Stimulated activated naive B cell treated with anti-CD40 and anti-IgM and Interleukin-4, amounts not matched to agents 10 μg/mL and 1 μg/mL and 100 μg/mL, for 72 hours (primary cell): Measurements from ENCODE around the gene FEM1C.
A peak's percentile ranks its signal among the peaks of the same experiment; 100 is the strongest.

ENCODE experiments used
- ATAC-seq, 2 donors: fragments of 150-1000 bp; cut with Tn5 transposase; replicated peaks; 2 replicates each; pipeline ENCODE4 v1.10.0; 2021; ENCODE audit warnings: moderate library complexity in 1 of 2
- DNase-seq: peaks from one replicate; pipeline ENCODE4 v3.0.0; 2021
- H3K27ac Mint-ChIP-seq: one replicate; pipeline ENCODE4 v1.8.0; 2022; ENCODE audit warnings: mild to moderate bottlenecking, mixed read lengths
- H3K27me3 Mint-ChIP-seq, 2 donors: one replicate each; pipeline ENCODE4 v1.8.0; 2022; ENCODE audit warnings: mixed read lengths in 2 of 2
- H3K36me3 Mint-ChIP-seq, 2 donors: one replicate each; pipeline ENCODE4 v1.8.0; 2022; ENCODE audit warnings: mixed read lengths in 2 of 2, mild to moderate bottlenecking in 1 of 2
- H3K4me1 Mint-ChIP-seq, 2 donors: one replicate each; pipeline ENCODE4 v1.8.0; 2022; ENCODE audit warnings: mixed read lengths in 2 of 2, mild to moderate bottlenecking in 1 of 2
- H3K4me3 Mint-ChIP-seq, 2 donors: one replicate each; pipeline ENCODE4 v1.8.0; 2022; ENCODE audit warnings: mild to moderate bottlenecking in 2 of 2, mixed read lengths in 2 of 2, moderate library complexity in 1 of 2
- H3K9me3 Mint-ChIP-seq, 2 donors: one replicate each; pipeline ENCODE4 v1.8.0; 2022; ENCODE audit warnings: mixed read lengths in 2 of 2, mild to moderate bottlenecking in 1 of 2

Gene FEM1C

GRCh38 chr5:115575167-115576070 is 30.8 kb upstream of the FEM1C start:
- Mint-ChIP-seq H3K9me3 (peaks cover 4 to 5% of the 10 kb centered on the region in 2 donors), H3K4me1 (peaks cover 37 to 68% of the 10 kb centered on the region in 2 donors), H3K36me3 (peaks cover 8 to 18% of the 10 kb centered on the region in 2 donors), H3K4me3 (no peak overlapping the region), H3K27me3 (no peaks in the 10 kb centered on the region), H3K27ac (peak overlapping the region; percentile 59)
- DNase-seq (no peak), ATAC-seq (no peak)

GRCh38 chr5:115573133-115573532 is 28.6 kb upstream of the FEM1C start:
- peaks cover 29 to 46% of the 10 kb centered on the region in 2 donors for H3K4me1 Mint-ChIP-seq
- H3K27me3 Mint-ChIP-seq, result no peaks in the 10 kb centered on the region
- ATAC-seq (no peak), DNase-seq (no peak)
- no peak overlapping the region for H3K4me3 Mint-ChIP-seq
- H3K27ac Mint-ChIP-seq, result no peak overlapping the region
- H3K36me3 Mint-ChIP-seq, result peaks cover 8 to 17% of the 10 kb centered on the region in 2 donors
- H3K9me3 Mint-ChIP-seq, result peaks cover 4 to 5% of the 10 kb centered on the region in 2 donors

- Mint-ChIP-seq H3K4me1 (peaks cover 23 to 32% of the 10 kb centered on the region in 2 donors), H3K9me3 (no peaks in the 10 kb centered on the region), H3K4me3 (no peak overlapping the region), H3K36me3 (peaks cover 0 to 5% of the 10 kb centered on the region in 2 donors), H3K27me3 (no peaks in the 10 kb centered on the region), H3K27ac (no peak overlapping the region)
- ATAC-seq, result no peak
- no peak for DNase-seq
Measured at GRCh38 chr5:115571441-115571878, 26.9 kb upstream of the FEM1C start.

DNA sequence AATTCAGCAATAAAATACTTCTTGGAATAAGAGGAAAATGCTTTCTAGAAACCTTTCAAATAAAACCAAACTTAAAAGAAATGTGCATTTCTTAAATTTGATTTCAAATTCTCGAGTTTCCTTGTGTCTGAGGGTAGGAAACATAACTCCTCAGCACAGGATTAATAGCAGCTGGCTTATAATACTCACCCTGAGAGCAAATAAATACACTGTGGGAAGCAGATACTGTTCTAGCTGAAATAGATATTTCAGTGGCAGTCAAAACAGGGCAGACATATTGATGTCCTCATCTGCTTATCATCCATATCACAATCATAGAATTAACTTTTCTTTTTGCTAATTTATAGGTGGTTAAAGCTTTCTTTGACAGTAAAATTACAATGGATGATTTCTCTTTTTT is 24.1 kb upstream of the FEM1C start:
- Mint-ChIP-seq H3K9me3 (peaks cover 0 to 3% of the 10 kb centered on the region in 2 donors), H3K27me3 (peaks cover 4 to 13% of the 10 kb centered on the region in 2 donors), H3K4me1 (peaks cover 10 to 15% of the 10 kb centered on the region in 2 donors), H3K4me3 (no peak overlapping the region), H3K27ac (no peak overlapping the region), H3K36me3 (no peaks in the 10 kb centered on the region)
- ATAC-seq (no peak), DNase-seq (no peak)

DNA sequence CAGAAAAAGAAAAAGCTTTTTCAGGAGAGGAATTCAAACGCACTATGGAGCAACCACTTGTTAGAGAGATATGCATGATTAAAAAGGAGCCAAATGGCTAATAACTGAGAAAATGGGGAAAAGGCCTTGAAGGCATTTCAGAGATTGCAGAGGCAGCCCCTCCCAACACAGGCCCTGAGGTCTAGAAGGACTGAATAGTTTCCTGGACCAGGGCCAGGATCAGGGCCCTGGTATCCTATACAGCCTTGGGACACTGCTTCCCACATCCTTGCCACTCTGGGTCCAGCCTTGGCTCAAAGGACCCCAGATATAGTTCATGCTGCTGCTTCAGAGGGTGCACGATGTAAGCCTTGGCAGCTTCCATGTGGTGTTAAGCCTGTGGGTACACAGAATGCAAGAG is 20.7 kb upstream of the FEM1C start:
- DNase-seq (no peak), ATAC-seq (no peak)
- no peak overlapping the region for H3K4me3 Mint-ChIP-seq
- H3K4me1 Mint-ChIP-seq, result no peaks in the 10 kb centered on the region
- H3K27ac Mint-ChIP-seq, result no peak overlapping the region
- H3K27me3 Mint-ChIP-seq, result peaks cover 5 to 18% of the 10 kb centered on the region in 2 donors
- H3K9me3 Mint-ChIP-seq, result peaks cover 7 to 8% of the 10 kb centered on the region in 2 donors
- no peaks in the 10 kb centered on the region for H3K36me3 Mint-ChIP-seq

GRCh38 chr5:115561176-115561575 is 16.6 kb upstream of the FEM1C start:
- Mint-ChIP-seq H3K4me3 (no peak overlapping the region), H3K27me3 (peaks cover 8 to 18% of the 10 kb centered on the region in 2 donors), H3K4me1 (peaks cover 0 to 3% of the 10 kb centered on the region in 2 donors), H3K9me3 (peaks cover 7 to 8% of the 10 kb centered on the region in 2 donors), H3K36me3 (no peaks in the 10 kb centered on the region), H3K27ac (no peak overlapping the region)
- no peak for ATAC-seq
- no peak for DNase-seq

GRCh38 chr5:115559524-115559923 is 14.9 kb upstream of the FEM1C start:
- DNase-seq, result no peak
- H3K27me3 Mint-ChIP-seq, result peaks cover 5 to 8% of the 10 kb centered on the region in 2 donors
- ATAC-seq, result no peak

GRCh38 chr5:115558388-115558956 is 13.9 kb upstream of the FEM1C start:
- Mint-ChIP-seq H3K4me3 (no peak overlapping the region), H3K36me3 (no peaks in the 10 kb centered on the region), H3K27ac (no peak overlapping the region), H3K4me1 (peaks cover 0 to 3% of the 10 kb centered on the region in 2 donors), H3K9me3 (peaks cover 5 to 7% of the 10 kb centered on the region in 2 donors), H3K27me3 (peaks cover 3 to 5% of the 10 kb centered on the region in 2 donors)
- DNase-seq, result no peak
- no peak for ATAC-seq

More at GRCh38 chr5:115559524-115559923, 14.9 kb upstream of the FEM1C start:
- Mint-ChIP-seq H3K9me3 (peaks cover 5 to 7% of the 10 kb centered on the region in 2 donors), H3K4me3 (no peak overlapping the region), H3K27ac (no peak overlapping the region), H3K4me1 (peaks cover 0 to 3% of the 10 kb centered on the region in 2 donors), H3K36me3 (no peaks in the 10 kb centered on the region)

DNA sequence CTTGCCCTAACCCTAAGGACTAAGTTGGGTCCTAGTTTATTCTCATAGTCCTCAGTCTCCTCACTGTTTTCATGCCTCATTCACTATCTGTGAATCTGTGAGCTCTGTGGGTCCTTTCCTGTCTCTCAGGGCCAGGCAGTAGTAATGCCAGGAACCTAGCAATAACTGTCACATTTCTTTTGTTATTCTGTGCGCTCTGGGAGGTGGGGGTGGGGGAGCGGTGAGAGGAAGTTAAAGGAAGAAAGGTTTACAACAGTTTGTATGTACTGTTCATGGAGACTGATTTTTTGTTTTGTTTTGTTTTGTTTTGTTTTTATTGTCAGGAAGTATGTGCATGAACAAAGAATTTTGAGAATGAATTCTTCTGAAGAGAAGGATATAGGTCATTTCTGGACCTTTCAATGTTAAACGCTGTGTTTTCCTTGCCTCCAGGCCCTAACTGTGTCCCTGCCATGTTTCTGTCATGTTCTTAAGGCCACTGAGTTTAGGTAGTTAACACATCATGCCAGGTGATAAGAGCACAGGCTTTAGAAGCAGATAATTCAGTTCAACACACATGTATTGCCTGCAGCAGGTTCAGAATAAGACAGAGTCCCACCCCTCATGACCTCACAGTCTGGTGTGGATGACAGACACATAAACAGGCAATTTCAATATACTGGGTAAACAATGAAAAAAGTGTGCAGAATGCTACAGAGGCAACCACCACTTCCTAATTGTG is 13.3 kb upstream of the FEM1C start:
- Mint-ChIP-seq H3K36me3 (no peaks in the 10 kb centered on the region), H3K27me3 (peaks cover 3 to 5% of the 10 kb centered on the region in 2 donors), H3K9me3 (peaks cover 5 to 7% of the 10 kb centered on the region in 2 donors), H3K27ac (no peak overlapping the region), H3K4me1 (peaks cover 0 to 3% of the 10 kb centered on the region in 2 donors), H3K4me3 (no peak overlapping the region)
- ATAC-seq (no peak), DNase-seq (no peak)

- Mint-ChIP-seq H3K9me3 (peaks cover 3 to 7% of the 10 kb centered on the region in 2 donors), H3K27ac (no peak overlapping the region), H3K27me3 (peaks cover 17% of the 10 kb centered on the region in 2 donors), H3K4me3 (no peak overlapping the region), H3K4me1 (peaks cover 0 to 9% of the 10 kb centered on the region in 2 donors), H3K36me3 (no peaks in the 10 kb centered on the region)
- DNase-seq, result no peak
- ATAC-seq, result no peak
Measured at GRCh38 chr5:115556276-115556675, 11.7 kb upstream of the FEM1C start.

DNA sequence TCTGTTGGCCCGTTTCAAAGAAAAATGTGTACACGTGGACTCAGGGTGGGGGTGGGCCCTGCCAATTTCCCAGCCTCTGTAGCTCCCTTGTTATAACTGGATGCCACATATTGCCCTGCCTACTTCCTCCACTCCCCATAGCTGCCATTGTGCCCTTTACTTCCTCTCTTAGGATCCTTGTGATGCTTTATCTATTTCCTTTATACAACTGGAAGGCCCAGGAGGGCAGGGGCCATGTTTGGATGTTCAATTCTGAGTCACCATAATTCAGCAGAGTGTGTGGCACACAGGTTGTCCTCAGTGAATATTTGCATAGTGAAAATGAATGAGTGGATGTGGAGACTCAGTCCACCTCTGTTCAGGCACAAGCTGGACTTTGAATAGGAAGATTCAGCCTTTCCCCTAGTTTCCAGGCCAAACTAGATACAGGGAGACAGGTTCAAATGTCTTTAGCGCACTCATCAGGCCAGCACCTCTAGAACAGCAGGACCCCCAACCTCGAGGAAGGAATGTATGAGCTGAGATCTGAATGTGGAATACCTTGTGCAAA is 10.6 kb upstream of the FEM1C start:
- H3K27ac Mint-ChIP-seq, result no peak overlapping the region
- no peak overlapping the region for H3K4me3 Mint-ChIP-seq
- H3K36me3 Mint-ChIP-seq, result no peaks in the 10 kb centered on the region
- ATAC-seq (no peak), DNase-seq (no peak)
- H3K27me3 Mint-ChIP-seq, result peaks cover 16 to 19% of the 10 kb centered on the region in 2 donors
- peaks cover 0 to 9% of the 10 kb centered on the region in 2 donors for H3K4me1 Mint-ChIP-seq
- H3K9me3 Mint-ChIP-seq, result peaks cover 0 to 3% of the 10 kb centered on the region in 2 donors

DNA sequence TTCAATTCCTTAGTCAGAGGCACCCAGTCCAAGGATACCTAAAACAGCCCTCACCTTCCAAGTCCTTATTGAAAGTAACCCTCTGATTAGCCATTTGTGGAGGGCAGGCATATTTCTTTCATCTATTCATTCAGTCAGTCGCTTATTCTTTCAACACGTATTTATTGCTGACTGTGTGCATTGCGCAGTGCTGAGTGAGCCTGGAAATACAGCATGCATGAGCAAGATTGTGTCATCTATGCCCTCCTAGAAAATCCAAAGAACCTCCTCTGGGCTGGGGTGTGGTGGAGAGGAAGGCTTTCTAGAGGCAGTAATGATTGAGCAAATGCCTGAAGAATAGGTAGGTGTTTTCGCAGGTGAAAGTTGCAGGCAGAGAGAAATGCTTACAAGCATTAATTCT is 8.5 kb upstream of the FEM1C start:
- DNase-seq (no peak), ATAC-seq (no peak)
- Mint-ChIP-seq H3K27me3 (peaks cover 13 to 20% of the 10 kb centered on the region in 2 donors), H3K36me3 (no peaks in the 10 kb centered on the region), H3K27ac (peak overlapping the region; percentile 16), H3K4me1 (peaks cover 6 to 13% of the 10 kb centered on the region in 2 donors), H3K9me3 (peaks cover 0 to 3% of the 10 kb centered on the region in 2 donors), H3K4me3 (no peak overlapping the region)

DNA sequence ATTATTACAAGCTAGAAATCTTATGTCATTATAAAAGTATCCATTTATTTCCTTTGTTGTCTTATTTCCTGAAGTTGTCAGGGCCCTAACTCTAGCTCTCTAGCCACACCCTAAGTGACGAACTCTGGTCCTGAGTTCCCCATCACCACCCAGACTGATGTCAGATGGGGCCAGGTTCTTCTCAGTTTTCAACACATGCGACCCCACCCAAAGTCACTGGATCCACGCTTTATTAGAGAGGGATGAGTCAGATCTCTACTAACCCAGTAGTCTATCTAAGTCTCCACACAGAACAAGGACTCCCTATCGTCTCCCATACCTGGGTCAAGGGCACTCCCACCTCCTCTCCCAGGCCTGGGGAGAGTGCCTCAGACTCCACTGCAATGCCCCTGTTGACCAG is 6.8 kb upstream of the FEM1C start:
- Mint-ChIP-seq H3K27me3 (peaks cover 13 to 20% of the 10 kb centered on the region in 2 donors), H3K36me3 (no peaks in the 10 kb centered on the region), H3K9me3 (peaks cover 0 to 3% of the 10 kb centered on the region in 2 donors), H3K4me3 (no peak overlapping the region), H3K27ac (no peak overlapping the region), H3K4me1 (peaks cover 6 to 10% of the 10 kb centered on the region in 2 donors)
- ATAC-seq (no peak), DNase-seq (no peak)

GRCh38 chr5:115549154-115549553 is 4.6 kb upstream of the FEM1C start:
- Mint-ChIP-seq H3K4me1 (peaks cover 6 to 10% of the 10 kb centered on the region in 2 donors), H3K4me3 (no peak overlapping the region)
- DNase-seq, result peak; percentile 27

More at GRCh38 chr5:115549154-115549553, 4.6 kb upstream of the FEM1C start:
- H3K27ac Mint-ChIP-seq, result no peak overlapping the region
- H3K27me3 Mint-ChIP-seq, result peaks cover 13 to 20% of the 10 kb centered on the region in 2 donors
- H3K36me3 Mint-ChIP-seq, result peaks cover 5 to 10% of the 10 kb centered on the region in 2 donors
- peaks cover 3% of the 10 kb centered on the region in 2 donors for H3K9me3 Mint-ChIP-seq
- no peak for ATAC-seq
